SJSA1 (cell line): ENCODE data around the gene ARL6IP6. TPM values are rescaled to one million over a fixed set of nuclear protein-coding genes. Genes with fewer than 3 reads are reported as not detected.

ENCODE experiments used
- DNase-seq, 2 experiments: peaks; one replicate each; pipeline ENCODE4 v3.0.0-alpha.2; 2015 to 2020; ENCODE audit warnings: low spot score in 2 of 2, low read depth in 1 of 2
- H3K27ac ChIP-seq: fragments of 250-450 bp; sonication (Bioruptor Pico); 2 replicates; pipeline ENCODE4 v1.5.1; 2020; ENCODE audit warnings: mild to moderate bottlenecking, moderate library complexity
- H3K27me3 ChIP-seq: fragments of 250-450 bp; sonication (Bioruptor Pico); replicated peaks from 2 replicates; pipeline ENCODE4 v1.5.1; 2020; ENCODE audit warnings: mild to moderate bottlenecking, moderate library complexity
- H3K36me3 ChIP-seq: fragments of 250-450 bp; sonication (Bioruptor Pico); 2 replicates; pipeline ENCODE4 v1.5.1; 2020; ENCODE audit warnings: mild to moderate bottlenecking
- H3K4me1 ChIP-seq: fragments of 250-450 bp; sonication (Bioruptor Pico); replicated peaks from 2 replicates; pipeline ENCODE4 v1.6.1; 2021; ENCODE audit warnings: mild to moderate bottlenecking
- H3K4me3 ChIP-seq: fragments of 250-450 bp; sonication (Bioruptor Pico); 2 replicates; pipeline ENCODE4 v1.5.1; 2020; ENCODE audit warnings: mild to moderate bottlenecking
- H3K9me3 ChIP-seq: fragments of 250-450 bp; sonication (Bioruptor Pico); replicated peaks from 2 replicates; pipeline ENCODE4 v1.5.1; 2020; ENCODE audit warnings: mild to moderate bottlenecking
- total RNA-seq: library from RNA; depleted of rRNA; stranded (reverse); fragments of >200 nt; shearing (Covaris generic); gene quantifications from 2 replicates; pipeline ENCODE4 v1.2.3, GENCODE V29; 2014; rRNA removed

ARL6IP6 gene
- total RNA-seq, 1 experiment from 2014 or later, result 51.8 TPM

DNA sequence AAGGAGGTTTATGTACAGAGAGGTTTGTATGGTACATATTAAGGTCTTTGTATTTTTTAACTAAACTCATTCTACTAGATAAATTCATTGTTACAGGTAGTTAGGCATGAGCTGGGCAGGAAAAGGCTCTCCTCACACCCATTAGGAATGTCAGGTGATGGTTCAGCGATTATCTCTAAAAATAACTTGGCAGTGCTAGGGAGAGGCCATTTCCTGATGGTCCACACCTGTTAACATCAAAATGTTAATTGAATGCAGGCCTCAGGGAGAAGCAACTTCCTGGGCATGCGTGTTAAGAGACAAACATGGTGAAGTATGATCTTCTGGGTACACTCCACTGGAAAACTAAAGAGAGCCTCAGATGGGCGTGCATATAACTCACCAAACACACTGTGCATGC, 73.6 kb downstream of the ARL6IP6 start:
- no peak for DNase-seq
- Histone ChIP-seq H3K27ac (no peak overlapping the region), H3K4me3 (no peak overlapping the region)

DNA sequence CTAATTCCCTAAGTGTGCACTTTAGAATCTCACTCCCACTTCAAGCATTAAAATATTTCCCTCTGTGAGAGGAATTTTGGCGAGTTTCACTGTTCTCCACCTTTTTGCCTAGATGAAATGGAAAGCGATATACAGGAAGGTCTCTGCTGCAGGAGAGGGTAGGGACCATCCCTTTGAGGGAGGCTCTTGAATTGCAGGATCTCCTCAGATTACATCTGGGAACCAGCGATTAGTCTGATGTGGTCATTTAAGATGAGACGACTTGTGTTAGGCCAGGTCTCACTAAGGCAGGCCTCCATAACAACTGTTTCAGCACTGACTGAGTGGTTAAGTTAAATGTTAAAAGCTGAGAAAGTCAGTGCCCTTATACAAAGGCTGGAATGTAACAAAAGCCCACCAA, 74.6 kb downstream of the ARL6IP6 start:
- Histone ChIP-seq H3K4me3 (no peak overlapping the region), H3K27me3 (0 out of 2 replicates have a peak, but pooled peaks cover 6% of the 10 kb centered on the region), H3K9me3 (no peaks in the 10 kb centered on the region), H3K27ac (no peak overlapping the region), H3K36me3 (no peaks in the 10 kb centered on the region), H3K4me1 (no peaks in the 10 kb centered on the region)
- DNase-seq, result no peak

More for the DNA sequence above, 73.6 kb downstream of the ARL6IP6 start:
- Histone ChIP-seq H3K4me1 (no peaks in the 10 kb centered on the region), H3K36me3 (no peaks in the 10 kb centered on the region), H3K27me3 (0 out of 2 replicates have a peak, but pooled peaks cover 6% of the 10 kb centered on the region), H3K9me3 (no peaks in the 10 kb centered on the region)

DNA sequence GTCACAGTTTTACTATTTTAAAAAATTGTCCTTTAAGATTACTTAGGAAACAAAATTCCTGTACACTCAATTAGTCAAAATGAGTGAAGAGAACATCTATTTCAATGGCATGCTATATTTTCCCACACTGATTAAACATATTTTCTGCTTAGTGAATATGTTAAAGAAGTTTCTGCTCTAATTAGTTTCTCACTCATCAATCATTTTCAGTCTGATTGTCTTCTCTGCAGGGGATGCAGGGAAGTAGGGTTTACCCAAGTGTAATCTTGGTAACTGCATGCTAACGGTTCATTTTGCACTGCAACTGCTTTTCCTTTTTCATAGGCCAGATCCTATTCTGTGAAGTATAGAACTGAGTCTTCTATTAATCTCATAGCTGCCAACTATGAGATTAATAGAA, 78.5 kb downstream of the ARL6IP6 start:
- Histone ChIP-seq H3K4me3 (no peak overlapping the region), H3K27ac (no peak overlapping the region), H3K27me3 (peaks cover 6% of the 10 kb centered on the region; the same call in 1 of the 2 replicates), H3K9me3 (no peaks in the 10 kb centered on the region; the same call in 1 of the 2 replicates), H3K4me1 (no peaks in the 10 kb centered on the region), H3K36me3 (no peaks in the 10 kb centered on the region)
- DNase-seq, result no peak

DNA sequence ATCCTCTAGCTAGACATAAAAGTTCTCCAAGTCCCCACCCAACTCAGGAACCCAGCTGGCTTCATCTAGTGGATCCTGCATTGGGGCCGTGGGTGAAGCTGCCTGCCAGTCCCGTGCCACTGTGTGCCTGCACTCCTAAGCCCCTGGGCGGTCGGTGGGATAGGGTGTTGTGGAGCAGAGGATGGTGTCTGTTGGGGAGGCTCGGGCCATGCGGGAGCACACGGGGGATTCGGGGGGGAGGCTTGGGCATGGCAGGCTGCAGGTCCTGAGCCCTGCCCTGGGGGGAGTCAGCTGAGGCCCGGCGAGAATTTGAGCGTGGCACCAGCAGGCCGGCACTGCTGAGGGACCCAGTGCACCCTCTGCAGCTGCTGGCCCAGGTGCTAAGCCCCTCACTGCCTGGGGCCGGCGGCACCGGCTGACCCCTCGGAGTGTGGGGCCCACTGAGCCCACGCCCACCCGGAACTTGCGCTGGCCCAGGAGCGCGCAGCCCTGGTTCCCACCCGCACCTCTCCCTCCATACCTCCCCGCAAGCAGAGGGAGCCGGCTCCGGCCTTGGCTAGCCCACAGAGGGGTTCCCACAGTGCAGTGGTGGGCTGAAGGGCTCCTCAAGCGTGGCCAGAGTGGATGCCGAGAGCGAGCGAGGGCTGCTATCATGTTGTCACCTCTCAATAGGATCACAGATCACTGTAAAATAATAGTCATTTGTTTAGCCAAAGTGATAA, 86.4 kb downstream of the ARL6IP6 start:
- no peaks in the 10 kb centered on the region; the same call in 1 of the 2 replicates for H3K27me3 ChIP-seq
- no peaks in the 10 kb centered on the region for H3K36me3 ChIP-seq
- no peaks in the 10 kb centered on the region for H3K4me1 ChIP-seq
- H3K9me3 ChIP-seq, result no peaks in the 10 kb centered on the region; the same call in 1 of the 2 replicates
- DNase-seq, result no peak
- H3K4me3 ChIP-seq, result no peak overlapping the region
- no peak overlapping the region for H3K27ac ChIP-seq

DNA sequence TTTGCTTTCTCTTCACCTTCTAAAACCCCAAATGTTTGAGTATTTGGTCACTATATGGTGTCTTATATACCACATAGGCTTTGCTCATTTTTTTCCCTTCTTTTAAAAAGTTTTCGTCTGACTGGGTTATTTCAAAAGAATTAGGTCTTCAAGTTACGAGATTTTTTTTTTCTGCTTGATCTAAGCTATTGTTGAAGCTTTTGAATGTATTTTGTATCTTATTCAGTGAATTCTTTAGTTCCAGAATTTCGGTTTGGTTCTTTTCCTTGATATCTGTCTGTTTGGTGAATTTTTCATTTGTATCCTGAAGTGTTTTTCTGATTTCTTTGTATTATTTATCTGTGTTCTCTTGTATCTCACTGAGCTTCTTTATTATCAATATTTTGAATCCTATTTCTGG, 93.5 kb downstream of the ARL6IP6 start:
- Histone ChIP-seq H3K36me3 (no peaks in the 10 kb centered on the region), H3K27me3 (no peaks in the 10 kb centered on the region), H3K27ac (no peak overlapping the region), H3K4me1 (no peaks in the 10 kb centered on the region), H3K9me3 (no peaks in the 10 kb centered on the region; the same call in 1 of the 2 replicates), H3K4me3 (no peak overlapping the region)
- no peak for DNase-seq

Other genes with a start within 250 kb of the ARL6IP6 start
- 156 and 189 TPM in 2 replicates for gene PRPF40A, start 1.2 kb upstream of the ARL6IP6 start, total RNA-seq